GM12878 (cell line): ENCODE measurements around the gene GARNL3. TPM values are rescaled to one million over a fixed set of nuclear protein-coding genes. Genes with fewer than 3 reads are reported as not detected.

ENCODE experiments used
- ATAC-seq: fragments of 200-7000 bp; cut with Tn5 transposase; 3 replicates; pipeline ENCODE4 v1.9.1; 2020; ENCODE audit warnings: mild to moderate bottlenecking, moderate library complexity
- BruUV-seq: library from RNA; stranded (reverse); fragments of 400-500 nt; replicated peaks from 2 replicates; lab custom pipeline; 2021; lab: Mats Ljungman, UMichigan
- CTCF ChIA-PET: fragments of 300-600 bp; sonication (Branson Sonifier 250); formaldehyde crosslinking; extraction: SDS; loops from one replicate; lab custom pipeline; 2021; ENCODE audit warnings: inconsistent platforms; lab: Yijun Ruan, JAX
- POLR2A ChIA-PET: fragments of 350-600 bp; formaldehyde crosslinking; extraction: SDS; loops from one replicate; lab custom pipeline; 2021; ENCODE audit warnings: inconsistent platforms; lab: Charles Lee
- RAD21 ChIA-PET: fragments of 300-600 bp; sonication (Branson Sonifier 250); formaldehyde crosslinking; loops from one replicate; lab custom pipeline; 2023; ENCODE audit warnings: antibody characterized with exemption; ENCODE audit not compliant: unreplicated experiment; lab: Charles Lee
- SMC1A ChIA-PET: fragments of 300-600 bp; sonication (Branson Sonifier 250); formaldehyde crosslinking; loops from one replicate; lab custom pipeline; 2023; ENCODE audit not compliant: unreplicated experiment, uncharacterized antibody; lab: Charles Lee
- DNase-seq: peaks from one replicate; pipeline ENCODE4 v3.0.0-alpha.2; 2011; ENCODE audit warnings: low read depth, low spot score
- FAIRE-seq: peaks from 3 replicates; lab custom pipeline; 2011; peaks lifted over from hg19 to GRCh38; lab: Jason Lieb, UNC
- H2AFZ ChIP-seq: 2 replicates; pipeline ENCODE4 v1.6.0; 2011; ENCODE audit warnings: low read depth, low read length, control low read depth; ENCODE audit not compliant: control insufficient read depth
- H3K27ac ChIP-seq: 2 replicates; pipeline ENCODE4 v1.5.1; 2011; ENCODE audit warnings: control low read depth; ENCODE audit not compliant: control insufficient read depth, insufficient read depth
- H3K27me3 ChIP-seq, 2 experiments: replicated peaks in 1 of 2; 2 replicates each; pipeline versions ENCODE4 v1.6.0 to v1.6.1; 2011; ENCODE audit warnings: low read length in 1 of 2; ENCODE audit not compliant: control insufficient read depth in 2 of 2, insufficient read depth in 2 of 2
- H3K36me3 ChIP-seq, 2 experiments: 2 replicates each; pipeline ENCODE4 v1.5.1; 2011; ENCODE audit warnings: low read length in 1 of 2; ENCODE audit not compliant: control insufficient read depth in 2 of 2, insufficient read depth in 2 of 2
- H3K4me1 ChIP-seq: 2 replicates; pipeline ENCODE4 v1.6.1; 2011; ENCODE audit warnings: mild to moderate bottlenecking, low read length, moderate library complexity, mixed read lengths; ENCODE audit not compliant: control insufficient read depth, insufficient read depth
- H3K4me2 ChIP-seq: 2 replicates; pipeline ENCODE4 v1.6.0; 2011; ENCODE audit warnings: control low read depth; ENCODE audit not compliant: control insufficient read depth, insufficient read depth
- H3K4me3 ChIP-seq: fragments of 200-600 bp; sonication (generic); 2 replicates; pipeline ENCODE4 v1.5.1; 2016
- H3K79me2 ChIP-seq: 2 replicates; pipeline ENCODE4 v1.6.0; 2011; ENCODE audit warnings: low read length; ENCODE audit not compliant: control insufficient read depth, insufficient read depth
- H3K9ac ChIP-seq: 2 replicates; pipeline ENCODE4 v1.8.0; 2011; ENCODE audit warnings: low read length, control low read depth, mixed read lengths; ENCODE audit not compliant: control insufficient read depth, insufficient read depth
- H3K9me3 ChIP-seq: replicated peaks from 3 replicates; pipeline ENCODE4 v1.5.1; 2011; ENCODE audit warnings: mild to moderate bottlenecking, low read length; ENCODE audit not compliant: control insufficient read depth, insufficient read depth
- H4K20me1 ChIP-seq: 2 replicates; pipeline ENCODE4 v1.6.0; 2011; ENCODE audit not compliant: control insufficient read depth, insufficient read depth
- BCL3 ChIP-seq: IDR thresholded peaks from 2 replicates; pipeline ENCODE4 v1.6.1; 2011; ENCODE audit warnings: borderline replicate concordance, low read depth, mild to moderate bottlenecking, moderate library complexity, low read length; ENCODE audit not compliant: insufficient read depth, poor library complexity, severe bottlenecking
- CREB1 ChIP-seq: IDR thresholded peaks from 2 replicates; pipeline ENCODE4 v1.6.1; 2012; ENCODE audit warnings: low read depth, mild to moderate bottlenecking, inconsistent platforms
- EGR1 ChIP-seq, 2 experiments: IDR thresholded peaks; 1 replicate in 1 of 2; 2 replicates in 1 of 2; pipeline ENCODE4 v1.6.1; 2011 to 2012; ENCODE audit warnings: low read depth in 2 of 2, low read length in 2 of 2, borderline replicate concordance in 1 of 2, mild to moderate bottlenecking in 1 of 2, moderate library complexity in 1 of 2
- GABPA ChIP-seq: IDR thresholded peaks from 2 replicates; pipeline ENCODE4 v1.6.1; 2014; ENCODE audit warnings: antibody characterized with exemption, low read depth, mild to moderate bottlenecking, inconsistent platforms
- MTA2 ChIP-seq: fragments of 450-650 bp; IDR thresholded peaks from 2 replicates; pipeline ENCODE4 v1.6.1; 2016; ENCODE audit warnings: low read depth, mild to moderate bottlenecking, moderate library complexity
- NBN ChIP-seq: fragments of 450-650 bp; IDR thresholded peaks from 2 replicates; pipeline ENCODE4 v1.6.1; 2016
- PKNOX1 ChIP-seq: fragments of 450-650 bp; IDR thresholded peaks from 2 replicates; pipeline ENCODE4 v1.6.1; 2016; ENCODE audit warnings: mild to moderate bottlenecking
- POLR2AphosphoS2 ChIP-seq: IDR thresholded peaks from 2 replicates; pipeline ENCODE4 v1.6.1; 2011; ENCODE audit warnings: low read depth, mild to moderate bottlenecking, low read length, improper control_type of control experiment, moderate library complexity
- RBBP5 ChIP-seq: fragments of 200-600 bp; sonication (generic); conservative IDR thresholded peaks from 2 replicates; pipeline ENCODE4 v1.6.1; 2016
- SIX5 ChIP-seq: IDR thresholded peaks from 2 replicates; pipeline ENCODE4 v1.6.1; 2011; ENCODE audit warnings: mild to moderate bottlenecking, low read depth, low read length, moderate library complexity; ENCODE audit not compliant: severe bottlenecking
- TBL1XR1 ChIP-seq: IDR thresholded peaks from 2 replicates; pipeline ENCODE4 v1.6.1; 2012; ENCODE audit warnings: low read depth, low read length, improper control_type of control experiment
- USF2 ChIP-seq: IDR thresholded peaks from 2 replicates; pipeline ENCODE4 v1.6.1; 2011; ENCODE audit warnings: low read depth, low read length, improper control_type of control experiment, borderline replicate concordance
- ZNF622 ChIP-seq: fragments of 450-650 bp; IDR thresholded peaks from 2 replicates; pipeline ENCODE4 v1.6.1; 2017; ENCODE audit warnings: mild to moderate bottlenecking, inconsistent platforms
- WGBS: methylation state at CpG from one replicate; pipeline ENCODE4 v1.1.6; 2016; ENCODE audit warnings: low lambda C conversion rate; ENCODE audit not compliant: insufficient replicate concordance, insufficient coverage; ENCODE audit errors: missing lambda C conversion rate; 5-methylcytosine and 5-hydroxymethylcytosine counted together
- in situ Hi-C: fragments of 300-500 bp; cut with MboI; formaldehyde crosslinking; loops from 9 replicates; pipeline ENCODE4 v1.14.3; 2018; ENCODE audit warnings: mixed read lengths
- intact Hi-C: fragments of 100-400 bp; cut with micrococcal nuclease; formaldehyde crosslinking; loops from one replicate; pipeline ENCODE4 v1.14.2; 2022; ENCODE audit not compliant: unreplicated experiment
- polyA plus RNA-seq, 11 experiments: library from polyadenylated mRNA; depleted of rRNA in 4 of 11; unstranded in 6 of 11; stranded (reverse) in 5 of 11; fragments of >200 nt; fragmentation: Nextera tagmentation in 4 of 11; fragmentation: Illumina TruSeq in 1 of 11; extraction: Ambion mirVana in 4 of 11; extraction: Trizol in 1 of 11; gene quantifications; 1 replicate in 1 of 11; 2 replicates in 10 of 11; pipeline versions ENCODE4 v1.2.1 to v1.2.3, GENCODE V29; 2011 to 2016; ENCODE audit warnings: inconsistent platforms in 2 of 11, missing spikeins in 2 of 11, low read depth in 1 of 11
- total RNA-seq, 4 experiments: library from RNA; depleted of rRNA in 3 of 4; stranded (reverse); fragments of >200 nt in 3 of 4; fragmentation: Illumina TruSeq in 1 of 4; extraction: Trizol in 1 of 4; gene quantifications; 2 replicates each; pipeline versions ENCODE4 v1.2.1 to v1.2.3, GENCODE V29; 2013 to 2021

Gene GARNL3
- total and polyA plus RNA-seq, 10 of the 15 experiments (the other 5 are each of a cell fraction or from before 2014, with no cell fraction given): 0.89 to 13.2 (median 6.3) TPM

DNA sequence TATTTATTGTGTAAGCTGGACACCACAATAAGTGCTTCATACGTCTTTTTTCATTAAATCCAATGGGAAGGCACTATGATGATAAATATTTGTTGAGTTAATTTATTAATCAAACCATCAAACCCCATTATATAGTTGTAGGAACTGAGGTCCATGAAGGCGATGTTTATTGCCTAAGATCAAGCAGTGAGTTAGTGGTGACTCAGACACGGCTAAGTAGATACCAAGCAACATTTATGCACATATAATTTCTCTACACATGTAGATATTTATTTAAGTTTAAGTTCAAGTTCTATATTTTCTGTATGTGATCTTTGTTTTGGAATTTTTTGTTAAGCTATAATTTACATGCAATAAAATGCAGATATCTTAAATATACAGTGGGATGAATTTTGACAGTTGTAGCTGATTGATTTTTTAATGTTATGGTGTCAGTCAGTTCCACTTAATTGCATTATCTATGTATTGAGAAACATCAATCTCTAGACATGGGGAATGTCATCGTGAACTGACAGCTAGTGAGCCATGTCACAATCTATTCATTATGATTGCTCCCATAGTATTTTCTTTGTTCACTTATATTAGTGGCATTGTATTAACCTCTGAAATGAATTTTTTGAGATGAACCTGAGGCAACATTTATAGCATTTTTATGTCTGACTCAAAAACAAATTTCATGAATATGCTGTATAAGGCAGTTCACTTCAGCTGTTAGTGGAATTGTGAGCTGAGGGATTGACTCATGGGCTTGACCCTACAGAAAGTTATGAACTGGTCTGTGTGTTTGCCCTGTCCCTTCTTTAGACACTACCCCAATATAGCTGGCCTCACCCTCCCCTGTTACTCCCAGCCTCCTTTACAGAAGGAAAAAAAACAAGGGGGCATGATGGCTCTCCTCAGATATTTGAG is 11.9 kb upstream of the GARNL3 start:
- FAIRE-seq (no peak), ATAC-seq (no peak), DNase-seq (no peak)
- Histone ChIP-seq H3K36me3 (no peaks in the 10 kb centered on the region), H3K9ac (no peak overlapping the region), H3K27ac (no peak overlapping the region), H3K4me2 (no peak overlapping the region), H3K9me3 (no peaks in the 10 kb centered on the region), H4K20me1 (no peaks in the 10 kb centered on the region), H3K4me3 (no peak overlapping the region), H3K79me2 (no peaks in the 10 kb centered on the region), H2AFZ (no peak overlapping the region), H3K27me3 (no peaks in the 10 kb centered on the region), H3K4me1 (no peaks in the 10 kb centered on the region)
- ChIA-PET SMC1A (interaction anchor here (0.6 kb wide), 1 partner anchor 116 kb away, joined by 3 read pairs; no protein-coding TSS in a partner anchor), POLR2A (no interaction called here), CTCF (interaction anchor here (1.2 to 1.3 kb wide), 2 partner anchors 38 to 163 kb away, joined by 3 read pairs; no protein-coding TSS in a partner anchor), RAD21 (no interaction called here)
- no peak for TF ChIP-seq GABPA
- TF ChIP-seq SIX5: no peak
- TF ChIP-seq PKNOX1: no peak
- no peak for TF ChIP-seq BCL3
- TF ChIP-seq USF2: no peak
- TF ChIP-seq ZNF622: no peak
- no peak for TF ChIP-seq MTA2
- TF ChIP-seq RBBP5: no peak
- TF ChIP-seq CREB1: no peak
- no peak for TF ChIP-seq NBN
- no peak for TF ChIP-seq POLR2AphosphoS2
- TF ChIP-seq TBL1XR1: no peak
- no peak for TF ChIP-seq EGR1 (IDR thresholded peaks at IDR 0.05; ENCODE audit: borderline replicate concordance in 1 of 2, low read depth in 2 of 2, low read length in 2 of 2)
- intact Hi-C loops: no loop called here
- no TSS peak for BruUV-seq
- in situ Hi-C loops: no loop called here
- WGBS: 97% methylated on average over 4 of the region's 4 CpGs
